Fibroblast of the aortic adventitia (primary cell): ENCODE data around the gene STIM2. TPM values are rescaled to one million over a fixed set of nuclear protein-coding genes. Genes with fewer than 3 reads are reported as not detected.

Experiments used
- DNase-seq: peaks from one replicate; pipeline ENCODE4 v3.0.0-alpha.2; 2010; ENCODE audit warnings: low read depth
- H3K4me3 ChIP-seq: 2 replicates; pipeline ENCODE4 v1.5.1; 2011; ENCODE audit warnings: low read depth, mild to moderate bottlenecking, control low read depth, low read length, moderate library complexity
- CTCF ChIP-seq: IDR thresholded peaks from 2 replicates; pipeline ENCODE4 v1.5.1; 2011; ENCODE audit warnings: mild to moderate bottlenecking, low read length, control low read depth, inconsistent platforms; ENCODE audit not compliant: insufficient read depth
- total RNA-seq: library from RNA; depleted of rRNA; stranded (reverse); fragments of >200 nt; gene quantifications from 2 replicates; pipeline ENCODE4 v1.2.3, GENCODE V29; 2012; ENCODE audit warnings: low replicate concordance

The STIM2 gene
- total RNA-seq, 1 donor = 31.2 TPM

DNA sequence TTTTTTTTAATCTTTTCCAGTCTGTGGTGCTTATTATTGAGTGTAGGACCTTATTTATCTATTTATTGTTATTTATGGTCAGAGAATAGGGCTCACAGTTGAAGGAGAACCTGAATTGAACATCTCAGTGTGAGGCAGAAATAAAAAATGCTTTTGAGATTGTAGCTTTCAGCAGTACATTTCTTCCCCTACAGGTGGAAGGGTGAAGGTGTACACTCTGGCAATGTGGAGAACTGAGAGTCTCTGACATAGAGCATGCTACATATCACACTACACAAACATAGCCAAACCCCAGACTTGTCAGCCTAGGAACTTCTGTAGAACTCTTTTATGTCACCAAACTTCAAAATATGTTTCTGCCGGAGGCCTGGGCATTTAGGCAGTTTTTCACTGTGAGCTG, 140.2 kb downstream of the STIM2 start:
- TF ChIP-seq CTCF = peak; percentile 14
- H3K4me3 ChIP-seq = no peak overlapping the region
- DNase-seq = no peak

DNA sequence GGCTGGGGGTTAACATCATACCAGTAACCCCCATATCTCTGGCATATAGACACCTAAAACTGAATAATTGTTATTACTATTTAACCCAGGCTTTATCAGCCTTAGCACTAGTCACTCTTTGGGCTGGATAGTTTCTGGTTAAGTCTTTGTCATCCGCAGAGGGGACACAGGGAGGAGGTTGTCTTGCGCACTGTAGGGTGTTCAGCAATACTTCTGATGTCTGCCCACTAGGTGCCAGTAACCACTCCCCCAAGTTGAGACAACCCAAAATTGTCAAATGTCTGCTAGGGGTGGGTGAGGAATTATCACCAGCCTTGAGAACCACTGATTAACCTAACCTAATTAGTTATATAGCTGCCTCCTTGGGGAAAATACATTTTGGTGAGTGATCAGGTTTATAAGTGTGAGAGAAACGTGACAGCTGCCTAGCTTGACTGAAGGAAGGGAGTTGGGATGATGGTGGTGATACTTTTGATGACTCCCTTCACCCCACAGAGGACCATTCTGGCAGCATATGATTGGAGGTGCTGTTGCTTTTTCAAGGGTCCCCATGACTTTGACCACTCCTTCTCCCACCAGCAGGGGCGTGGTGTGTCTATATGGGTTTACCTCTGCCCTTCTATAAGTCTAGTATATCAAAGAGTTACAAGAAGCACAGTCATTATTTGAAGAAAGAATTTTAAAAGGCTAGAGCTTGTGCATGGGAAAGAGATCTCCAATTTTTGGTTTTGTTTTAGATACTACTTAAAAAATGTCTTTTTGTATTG, 140.9 kb downstream of the STIM2 start:
- no peak for TF ChIP-seq CTCF
- H3K4me3 ChIP-seq = no peak overlapping the region
- DNase-seq = no peak

DNA sequence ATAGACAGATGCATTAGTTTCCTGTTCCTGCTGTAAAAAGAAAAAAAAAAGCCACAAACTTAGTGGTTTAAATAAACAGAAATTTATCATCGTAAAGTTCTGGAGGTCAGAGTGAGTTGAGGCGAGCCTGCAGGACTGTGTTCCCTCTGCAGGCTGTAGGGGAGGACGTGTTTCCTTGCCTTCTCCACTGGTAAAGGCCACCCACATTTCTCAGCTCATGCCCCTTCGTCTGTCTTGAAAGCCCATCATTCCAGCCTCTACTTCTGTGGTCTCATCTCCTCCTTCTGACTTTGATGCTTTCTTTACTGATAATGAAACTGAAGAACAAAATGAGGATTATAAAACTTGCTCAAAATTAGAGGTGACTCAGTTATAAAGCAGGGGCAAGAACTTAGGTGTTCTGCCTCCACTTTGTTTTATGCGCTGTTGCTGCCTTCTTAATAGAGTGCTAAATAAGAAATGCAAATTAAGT, 143.0 kb downstream of the STIM2 start:
- no peak overlapping the region for H3K4me3 ChIP-seq
- no peak for TF ChIP-seq CTCF
- DNase-seq = no peak

DNA sequence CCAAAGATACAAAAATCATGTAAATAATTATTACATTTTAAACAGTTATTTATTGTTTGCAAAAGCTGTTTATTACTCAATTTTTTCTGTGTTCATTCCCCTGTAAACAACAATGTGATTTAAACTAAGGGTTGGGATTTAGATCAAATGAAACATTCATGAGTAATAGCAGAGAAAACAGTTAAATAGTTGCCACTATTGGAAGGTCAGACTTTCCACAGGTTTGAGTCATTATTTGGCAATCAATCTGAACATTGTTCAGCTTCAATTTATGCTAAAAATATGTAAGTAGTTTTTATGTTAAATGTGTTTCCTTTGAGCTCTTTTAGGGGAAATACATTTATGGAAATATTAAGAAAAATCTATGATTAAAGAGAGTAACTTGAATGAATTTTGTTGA, 144.9 kb downstream of the STIM2 start:
- TF ChIP-seq CTCF = no peak
- no peak overlapping the region for H3K4me3 ChIP-seq
- DNase-seq = peak; percentile 87

- no peak for TF ChIP-seq CTCF
- DNase-seq = peak; percentile 49
- H3K4me3 ChIP-seq = peak overlapping the region; percentile 31
Measured at GRCh38 chr4:27005905-27006590, 145.4 kb downstream of the STIM2 start.

DNA sequence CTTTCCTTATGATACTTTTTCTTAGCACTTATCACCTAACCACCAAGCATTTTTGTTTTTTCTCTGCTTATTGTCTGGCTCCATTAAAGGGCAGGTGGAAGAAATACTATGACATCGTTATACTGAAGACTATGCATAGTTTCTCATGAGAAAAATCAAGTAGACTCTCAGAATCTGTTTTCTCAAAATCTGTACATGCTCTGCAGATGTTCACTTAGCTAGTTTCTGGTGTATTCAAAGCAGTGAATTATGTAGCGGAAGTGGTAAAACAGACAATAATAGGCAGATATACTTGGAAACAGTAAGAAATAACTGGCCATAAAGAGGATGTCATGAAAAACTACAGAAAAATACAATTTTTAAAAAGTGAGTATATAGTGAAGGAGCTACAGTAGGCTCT, 146.0 kb downstream of the STIM2 start:
- TF ChIP-seq CTCF = no peak
- DNase-seq = no peak
- H3K4me3 ChIP-seq = no peak overlapping the region
